NOMO-1 treated with DMSO at 0.1 percent for 48 hours (cell line): Measurements from ENCODE around the gene KCTD16.
A peak's percentile ranks its signal among the peaks of the same experiment; 100 is the strongest.

Experiments
- DNase-seq: peaks from one replicate; lab custom pipeline; 2025; ENCODE audit not compliant: unreplicated experiment; lab: John Stamatoyannopoulos, UW

KCTD16 gene

GRCh38 chr5:144170276-144171024 lies at the start of gene KCTD16, which contains the start of gene YIPF5:
Gene KCTD16 (plus strand): TSS chr5:144170873.
Gene YIPF5 (minus strand): TSS chr5:144170659. CDS start chr5:144169955, 704 bp downstream.
- peak; percentile 96 for DNase-seq

- DNase-seq: no peak
Observed at GRCh38 chr5:144121577-144121976, 49.1 kb upstream of the KCTD16 start.

GRCh38 chr5:144122081-144122480 lies 48.6 kb upstream of the KCTD16 start:
- no peak for DNase-seq

DNA sequence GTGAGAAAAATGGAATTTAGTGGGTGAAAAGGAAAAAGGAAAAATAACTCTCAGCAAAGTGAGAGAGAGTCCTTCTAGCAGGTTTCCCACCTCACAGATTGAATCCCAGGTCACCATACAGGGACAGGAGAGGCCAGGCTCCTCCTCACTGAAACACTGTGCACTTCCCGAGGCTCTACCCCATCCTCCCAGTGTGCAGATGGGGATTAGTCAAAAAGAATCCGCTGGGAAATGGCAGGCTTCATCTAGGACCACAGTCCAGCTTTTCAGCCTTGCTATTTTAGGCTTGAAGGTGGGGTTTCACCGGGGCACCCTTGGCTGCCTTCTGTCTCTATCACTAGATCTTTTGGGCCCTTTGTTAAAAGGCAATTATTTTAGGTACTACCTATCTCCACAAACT lies 48.0 kb upstream of the KCTD16 start:
- no peak for DNase-seq

DNA sequence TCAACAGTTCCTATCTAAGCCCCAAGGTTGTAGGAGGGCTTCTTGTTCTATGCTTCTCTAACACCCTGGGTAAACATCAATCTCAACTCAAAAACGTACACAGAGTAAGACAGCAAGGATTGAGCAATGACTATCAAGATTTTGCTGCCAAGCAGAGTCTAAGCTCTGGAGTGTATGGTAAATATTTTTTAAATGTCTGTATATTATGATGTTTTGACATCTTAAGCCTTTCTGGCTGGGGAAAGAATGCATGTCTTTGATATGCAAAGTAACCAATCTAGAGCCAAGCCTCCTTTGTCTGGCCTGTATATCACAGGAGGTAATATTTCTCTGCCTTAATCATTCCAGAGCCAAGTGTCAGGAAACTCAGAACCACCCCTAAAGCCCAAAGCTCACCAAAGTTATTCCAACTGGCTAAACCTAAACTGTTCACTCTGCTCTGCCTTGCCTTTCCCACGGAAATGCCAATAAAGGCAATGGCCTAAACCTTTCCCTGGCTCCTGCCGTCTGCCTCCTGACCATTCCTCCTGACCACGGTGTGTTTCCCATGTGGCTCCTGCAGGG lies 45.4 kb upstream of the KCTD16 start:
- no peak for DNase-seq

- no peak for DNase-seq
Observed at GRCh38 chr5:144126707-144127106, 44.0 kb upstream of the KCTD16 start.

GRCh38 chr5:144128844-144129243 lies 41.8 kb upstream of the KCTD16 start:
- no peak for DNase-seq

DNA sequence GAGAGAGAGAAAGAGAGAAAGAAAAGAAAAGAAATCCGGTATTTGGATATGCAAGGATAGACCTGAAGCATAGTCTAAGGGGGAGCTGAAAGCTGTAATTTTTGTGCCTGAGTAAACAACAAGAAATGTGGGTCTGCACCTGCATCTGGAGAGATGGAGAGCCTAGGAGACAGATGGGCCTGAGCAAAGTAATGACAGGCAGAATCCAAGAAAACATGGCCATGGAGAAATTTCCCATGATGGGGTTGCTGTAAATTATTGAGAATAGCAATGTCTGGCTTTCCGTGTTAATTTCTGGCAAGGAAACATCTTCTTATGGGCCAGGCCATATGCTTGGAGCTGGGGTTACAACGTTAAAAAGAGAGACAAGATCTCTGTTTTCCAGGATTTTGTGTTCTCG lies 40.4 kb upstream of the KCTD16 start:
- no peak for DNase-seq

- peak; percentile 79 for DNase-seq
Observed at GRCh38 chr5:144131261-144131660, 39.4 kb upstream of the KCTD16 start.

DNA sequence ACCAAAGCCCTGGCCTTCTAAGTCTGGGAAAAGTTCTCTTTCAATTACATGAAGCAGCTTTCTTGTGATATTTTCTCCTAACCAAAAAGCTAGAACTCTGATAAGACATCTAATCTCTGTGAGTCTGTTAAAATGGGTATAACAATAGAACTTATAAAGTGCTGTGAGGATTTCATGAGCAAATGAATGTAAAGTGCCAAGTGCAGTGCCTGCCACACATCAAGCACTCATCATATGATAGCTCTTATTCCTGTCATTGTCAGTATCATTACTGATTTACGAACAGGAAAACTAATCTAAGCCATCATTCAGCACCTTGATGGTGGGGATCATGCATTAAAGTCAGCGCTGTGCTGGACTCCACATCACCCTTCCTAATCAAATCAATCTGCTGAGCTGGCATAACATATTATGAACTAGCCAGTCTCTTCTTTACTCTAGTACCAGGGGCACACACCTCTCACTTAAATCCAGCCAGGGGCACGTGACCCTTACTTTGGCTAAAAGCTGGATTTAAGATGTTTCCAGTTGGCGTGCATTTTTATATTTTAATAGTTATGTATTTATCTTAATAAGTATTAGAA lies 37.5 kb upstream of the KCTD16 start:
- DNase-seq: no peak

DNA sequence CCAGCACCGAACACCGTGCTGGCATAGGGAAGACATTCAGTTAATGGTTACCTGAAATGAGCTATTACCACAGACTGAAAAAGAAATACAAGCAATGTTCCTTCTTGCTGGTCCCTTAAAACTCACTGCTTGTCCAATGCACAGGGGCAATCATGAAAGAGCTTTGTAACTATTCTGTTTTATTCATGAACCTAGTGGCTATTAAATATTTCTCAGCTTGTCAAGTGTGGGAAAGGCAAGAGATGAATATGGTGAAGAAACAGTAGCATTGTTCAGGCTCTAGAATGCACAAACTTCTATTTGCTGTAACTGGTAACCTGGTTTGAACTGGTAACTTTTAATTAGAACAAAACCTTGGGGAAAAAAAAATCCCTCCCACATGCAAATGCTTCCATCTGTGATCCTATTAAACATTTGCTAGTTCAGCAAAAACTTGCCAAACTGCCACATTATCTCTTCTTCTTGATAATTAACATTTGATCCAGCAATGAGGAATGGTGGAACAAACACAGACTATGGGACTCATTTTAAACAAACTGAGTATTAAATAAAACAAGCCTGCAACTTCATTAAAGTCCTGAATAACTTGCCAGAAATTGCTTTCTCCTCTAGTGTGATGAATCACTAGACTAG lies 36.4 kb upstream of the KCTD16 start:
- no peak for DNase-seq

- peak; percentile 28 for DNase-seq
Observed at GRCh38 chr5:144135113-144135762, 35.4 kb upstream of the KCTD16 start.

- no peak for DNase-seq
Observed at GRCh38 chr5:144139586-144139985, 31.1 kb upstream of the KCTD16 start.

- no peak for DNase-seq
Observed at GRCh38 chr5:144141585-144141984, 29.1 kb upstream of the KCTD16 start.

GRCh38 chr5:144142139-144142823 lies 28.4 kb upstream of the KCTD16 start:
- peak; percentile 84 for DNase-seq

DNA sequence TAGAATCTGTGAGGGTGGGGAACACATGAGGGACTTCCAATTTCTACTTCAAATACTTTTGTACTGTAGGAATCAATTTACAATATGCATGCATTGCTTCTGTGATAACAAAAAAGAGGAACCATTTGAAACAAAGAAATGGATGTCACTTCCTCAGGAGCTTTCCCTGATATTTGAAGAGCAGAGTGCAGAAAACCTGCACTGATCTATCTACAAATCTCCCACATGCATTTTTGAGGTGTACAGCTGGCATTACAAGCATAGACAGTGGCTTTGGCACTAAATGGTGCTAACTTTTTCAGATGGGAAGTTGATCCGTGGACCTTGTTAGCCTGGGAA lies 27.9 kb upstream of the KCTD16 start:
- peak; percentile 19 for DNase-seq

DNA sequence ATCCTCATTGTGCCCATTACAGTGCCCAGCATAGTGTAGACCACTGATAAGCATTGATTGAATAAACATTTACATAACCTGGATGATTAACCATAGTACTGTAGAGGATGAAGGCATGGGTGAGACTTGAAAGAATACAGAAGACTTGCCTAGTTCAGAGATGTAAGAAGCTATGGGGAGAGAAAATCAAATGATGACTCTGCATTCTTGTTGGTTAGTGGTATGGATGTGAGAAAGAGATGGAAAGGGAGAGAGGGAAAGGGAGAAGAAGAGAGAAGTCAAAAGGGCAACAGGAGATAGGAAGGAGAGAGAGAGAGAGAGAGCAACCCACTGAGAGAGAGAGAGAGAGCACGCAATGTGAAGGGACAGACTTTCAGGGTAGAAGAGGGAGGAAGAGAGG lies 27.0 kb upstream of the KCTD16 start:
- no peak for DNase-seq

- no peak for DNase-seq
Observed at GRCh38 chr5:144144956-144145751, 25.5 kb upstream of the KCTD16 start.

- no peak for DNase-seq
Observed at GRCh38 chr5:144151026-144151425, 19.6 kb upstream of the KCTD16 start.

- DNase-seq: no peak
Observed at GRCh38 chr5:144156767-144157171, 13.9 kb upstream of the KCTD16 start.
